SK-N-SH (cell line): Measurements from ENCODE around the gene NR1H2. TPM values are rescaled to one million over a fixed set of nuclear protein-coding genes. Genes with fewer than 3 reads are reported as not detected.

Source experiments
- CTCF ChIA-PET: fragments of 300-600, 350-600 bp; formaldehyde crosslinking; extraction: SDS; loops from one replicate; lab custom pipeline; 2021; lab: Yijun Ruan, JAX
- POLR2A ChIA-PET: fragments of 350-600 bp; sonication (Branson Sonifier 250); formaldehyde crosslinking; extraction: SDS; loops from one replicate; lab custom pipeline; 2020; ENCODE audit warnings: antibody characterized with exemption, inconsistent platforms; lab: Yijun Ruan, JAX
- DNase-seq: peaks from one replicate; pipeline ENCODE4 v3.0.0; 2012
- H2AFZ ChIP-seq: fragments of 200-600 bp; sonication (generic); 2 replicates; pipeline ENCODE4 v1.8.1; 2016; ENCODE audit warnings: antibody characterized with exemption, mild to moderate bottlenecking, low read depth
- H3F3A ChIP-seq: fragments of 200-600 bp; sonication (generic); replicated peaks from 2 replicates; pipeline ENCODE3; 2016; ENCODE audit warnings: antibody characterized with exemption, mild to moderate bottlenecking; ENCODE audit not compliant: insufficient read depth
- H3K27ac ChIP-seq, 2 experiments: fragments of 200-500 bp in 1 of 2; fragments of 200-600 bp in 1 of 2; sonication (Bioruptor generic) in 1 of 2; sonication (generic), shearing (Covaris generic) in 1 of 2; 2 replicates each; pipeline versions ENCODE4 v1.5.1 to v1.6.1; 2014 to 2016; ENCODE audit warnings: low read depth in 2 of 2, inconsistent platforms in 1 of 2, low read length in 1 of 2, mild to moderate bottlenecking in 1 of 2, mixed read lengths in 1 of 2
- H3K27me3 ChIP-seq: fragments of 200-600 bp; sonication (generic), shearing (Covaris generic); 2 replicates; pipeline ENCODE4 v1.6.1; 2016; ENCODE audit warnings: mixed run types; ENCODE audit not compliant: insufficient read depth
- H3K36me3 ChIP-seq, 2 experiments: fragments of 200-500 bp in 1 of 2; fragments of 200-600 bp in 1 of 2; sonication (Bioruptor generic) in 1 of 2; sonication (generic) in 1 of 2; replicated peaks in 1 of 2; 2 replicates each; pipeline versions ENCODE3 to v1.5.1; 2014 to 2016; ENCODE audit warnings: low read length in 1 of 2, mild to moderate bottlenecking in 1 of 2; ENCODE audit not compliant: insufficient read depth in 2 of 2, control insufficient read depth in 1 of 2
- H3K4me1 ChIP-seq, 2 experiments: fragments of 200-500 bp in 1 of 2; fragments of 200-600 bp in 1 of 2; sonication (Bioruptor generic) in 1 of 2; sonication (generic), shearing (Covaris generic) in 1 of 2; 2 replicates each; pipeline versions ENCODE4 v1.5.1 to v1.6.1; 2014 to 2016; ENCODE audit warnings: low read depth in 1 of 2, low read length in 1 of 2, mixed run types in 1 of 2; ENCODE audit not compliant: insufficient read depth in 2 of 2, control insufficient read depth in 1 of 2
- H3K4me2 ChIP-seq: fragments of 200-600 bp; sonication (generic), shearing (Covaris generic); 2 replicates; pipeline ENCODE4 v1.6.1; 2017; ENCODE audit warnings: mixed run types
- H3K4me3 ChIP-seq, 2 experiments: fragments of 200-500 bp in 1 of 2; fragments of 200-600 bp in 1 of 2; sonication (Bioruptor generic) in 1 of 2; sonication (generic), shearing (Covaris generic) in 1 of 2; 2 replicates each; pipeline versions ENCODE4 v1.5.1 to v1.8.1; 2014 to 2016; ENCODE audit warnings: low read depth in 2 of 2, inconsistent platforms in 1 of 2, low read length in 1 of 2, mild to moderate bottlenecking in 1 of 2, mixed read lengths in 1 of 2, moderate library complexity in 1 of 2
- H3K79me2 ChIP-seq: fragments of 200-600 bp; sonication (generic); 2 replicates; pipeline ENCODE4 v1.8.1; 2017; ENCODE audit warnings: mild to moderate bottlenecking; ENCODE audit not compliant: insufficient read depth
- H3K9ac ChIP-seq: fragments of 200-600 bp; sonication (generic); 2 replicates; pipeline ENCODE4 v1.6.1; 2017; ENCODE audit warnings: mixed run types
- H3K9me2 ChIP-seq: fragments of 200-600 bp; sonication (generic); 2 replicates; pipeline ENCODE4 v1.6.1; 2017; ENCODE audit warnings: mixed run types
- H3K9me3 ChIP-seq: fragments of 200-600 bp; sonication (generic); 2 replicates; pipeline ENCODE4 v1.6.1; 2017; ENCODE audit warnings: mixed run types, mild to moderate bottlenecking, moderate library complexity
- H4K20me1 ChIP-seq: fragments of 200-600 bp; sonication (generic); 2 replicates; pipeline ENCODE4 v1.6.1; 2017; ENCODE audit warnings: mild to moderate bottlenecking, mixed run types; ENCODE audit not compliant: insufficient read depth
- GABPA ChIP-seq: IDR thresholded peaks from 2 replicates; pipeline ENCODE4 v1.4.0; 2012; ENCODE audit warnings: low read depth, mild to moderate bottlenecking
- MEF2A ChIP-seq: IDR thresholded peaks from 2 replicates; pipeline ENCODE4 v1.4.0; 2012; ENCODE audit warnings: low read depth, borderline replicate concordance
- NFIC ChIP-seq: IDR thresholded peaks from 2 replicates; pipeline ENCODE4 v1.4.0; 2012; ENCODE audit warnings: borderline replicate concordance
- NRF1 ChIP-seq: IDR thresholded peaks from 2 replicates; pipeline ENCODE4 v1.6.1; 2012; ENCODE audit warnings: low read depth, mild to moderate bottlenecking, low read length
- USF2 ChIP-seq: fragments of 150-350 bp; IDR thresholded peaks from 2 replicates; pipeline ENCODE4 v1.6.1; 2017; ENCODE audit warnings: antibody characterized with exemption, low read length, low read depth, borderline replicate concordance
- ZBTB33 ChIP-seq: IDR thresholded peaks from 2 replicates; pipeline ENCODE4 v1.4.0; 2012; ENCODE audit warnings: low read depth, borderline replicate concordance
- WGBS: methylation state at CpG from one replicate; pipeline ENCODE4 v1.1.6; 2017; ENCODE audit warnings: low lambda C conversion rate; 5-methylcytosine and 5-hydroxymethylcytosine counted together
- polyA plus RNA-seq, 3 experiments: library from polyadenylated mRNA; depleted of rRNA; stranded (reverse); fragments of >200 nt; gene quantifications; 2 replicates each; pipeline ENCODE4 v1.2.3, GENCODE V29; 2012
- TF ChIP-seq, protein P1 (sequence below): IDR thresholded peaks from 2 replicates; pipeline ENCODE4; 2012
- TF ChIP-seq, protein P2 (sequence below): IDR thresholded peaks from 2 replicates; pipeline ENCODE4 v1.4.0; 2012; ENCODE audit warnings: low read depth

Gene NR1H2
- polyA plus RNA-seq, 1 of the 3 experiments (the other 2 are of a cell fraction) = 108 TPM

DNA sequence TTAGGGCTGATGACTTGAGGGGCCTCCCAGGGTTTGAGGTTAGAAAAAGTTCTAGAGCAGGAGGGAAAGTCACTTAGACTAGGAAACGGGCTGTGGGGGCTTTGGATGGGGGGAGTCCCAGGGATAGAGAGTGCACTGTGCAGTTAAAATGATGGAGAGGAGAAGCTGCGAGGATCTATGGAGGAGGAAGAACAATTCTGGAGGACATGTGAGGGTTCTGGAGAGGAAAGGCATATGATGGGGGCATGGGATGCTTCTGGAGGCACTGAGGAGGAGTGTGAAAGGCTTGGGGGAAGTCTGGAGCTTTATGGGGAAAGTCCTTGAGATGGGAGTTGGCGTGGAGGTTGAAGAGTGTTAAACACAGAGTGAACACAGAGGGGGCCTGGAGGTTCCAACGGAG is 49.2 kb upstream of the NR1H2 start:
- H3K4me2 ChIP-seq = no peak overlapping the region
- H2AFZ ChIP-seq = no peak overlapping the region
- H3K27me3 ChIP-seq = peaks cover 16% of the 10 kb centered on the region; the same call in 1 of the 2 replicates
- ChIA-PET CTCF (interaction anchor here (2.4 kb wide), 1 partner anchor 72 kb away, joined by 8 read pairs; no protein-coding TSS in a partner anchor), POLR2A (no interaction called here)
- TF ChIP-seq, protein P1, sequence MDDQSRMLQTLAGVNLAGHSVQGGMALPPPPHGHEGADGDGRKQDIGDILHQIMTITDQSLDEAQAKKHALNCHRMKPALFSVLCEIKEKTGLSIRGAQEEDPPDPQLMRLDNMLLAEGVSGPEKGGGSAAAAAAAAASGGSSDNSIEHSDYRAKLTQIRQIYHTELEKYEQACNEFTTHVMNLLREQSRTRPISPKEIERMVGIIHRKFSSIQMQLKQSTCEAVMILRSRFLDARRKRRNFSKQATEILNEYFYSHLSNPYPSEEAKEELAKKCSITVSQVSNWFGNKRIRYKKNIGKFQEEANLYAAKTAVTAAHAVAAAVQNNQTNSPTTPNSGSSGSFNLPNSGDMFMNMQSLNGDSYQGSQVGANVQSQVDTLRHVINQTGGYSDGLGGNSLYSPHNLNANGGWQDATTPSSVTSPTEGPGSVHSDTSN = no peak
- no peak for TF ChIP-seq ZBTB33
- TF ChIP-seq GABPA = no peak
- no peak for TF ChIP-seq MEF2A
- no peaks in the 10 kb centered on the region for H3K79me2 ChIP-seq
- H3K4me3 ChIP-seq = no peak overlapping the region
- H3K27ac ChIP-seq = no peak overlapping the region
- no peak for DNase-seq
- no peaks in the 10 kb centered on the region for H3K36me3 ChIP-seq
- H3F3A ChIP-seq = peaks cover 9% of the 10 kb centered on the region
- H3K9ac ChIP-seq = no peak overlapping the region
- peaks cover 0 to 37% of the 10 kb centered on the region in 2 experiments; a peak in 1 of 4 replicates for H3K4me1 ChIP-seq
- H3K9me3 ChIP-seq = no peaks in the 10 kb centered on the region
- H3K9me2 ChIP-seq = no peaks in the 10 kb centered on the region
- 35% methylated on average over 4 of the region's 4 CpGs for WGBS
- 0 out of 2 replicates have a peak, but pooled peaks cover 3% of the 10 kb centered on the region for H4K20me1 ChIP-seq

- H3K4me2 ChIP-seq = no peak overlapping the region
- DNase-seq = no peak
- no peak overlapping the region for H2AFZ ChIP-seq
- H3K27me3 ChIP-seq = peaks cover 16% of the 10 kb centered on the region; the same call in 1 of the 2 replicates
- ChIA-PET CTCF (interaction anchor here (0.7 to 2.4 kb wide), 15 partner anchors 11 to 395 kb away, joined by 3 to 17 read pairs (median 5); no protein-coding TSS in a partner anchor), POLR2A (interaction anchor here (1.0 kb wide), 2 partner anchors 11 to 12 kb away, joined by 3 to 5 read pairs; no protein-coding TSS in a partner anchor)
- peaks cover 0 to 44% of the 10 kb centered on the region in 2 experiments; a peak in 2 of 4 replicates for H3K4me1 ChIP-seq
- 0 out of 2 replicates have a peak, but pooled peaks cover 3% of the 10 kb centered on the region for H4K20me1 ChIP-seq
- TF ChIP-seq, protein P2, sequence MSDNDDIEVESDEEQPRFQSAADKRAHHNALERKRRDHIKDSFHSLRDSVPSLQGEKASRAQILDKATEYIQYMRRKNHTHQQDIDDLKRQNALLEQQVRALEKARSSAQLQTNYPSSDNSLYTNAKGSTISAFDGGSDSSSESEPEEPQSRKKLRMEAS = no peak
- TF ChIP-seq NRF1 (no peak), USF2 (no peak), NFIC (no peak)
- WGBS = 45% methylated on average over 19 of the region's 20 CpGs
- no peaks in the 10 kb centered on the region for H3K9me3 ChIP-seq
- no peaks in the 10 kb centered on the region for H3K36me3 ChIP-seq
- no peak overlapping the region; a peak in 1 of 4 replicates for H3K4me3 ChIP-seq
- no peak overlapping the region for H3K27ac ChIP-seq
- peaks cover 9% of the 10 kb centered on the region for H3F3A ChIP-seq
- no peaks in the 10 kb centered on the region for H3K79me2 ChIP-seq
- H3K9ac ChIP-seq = no peak overlapping the region
- H3K9me2 ChIP-seq = no peaks in the 10 kb centered on the region
Observed at GRCh38 chr19:50327461-50328223, 48.6 kb upstream of the NR1H2 start.
